Measurements from ENCODE around the gene TARM1.

The TARM1 gene

GRCh38 chr19:54047616-54048015 is 33.5 kb downstream of the TARM1 start (continued):
- TF ChIP-seq, protein P1, sequence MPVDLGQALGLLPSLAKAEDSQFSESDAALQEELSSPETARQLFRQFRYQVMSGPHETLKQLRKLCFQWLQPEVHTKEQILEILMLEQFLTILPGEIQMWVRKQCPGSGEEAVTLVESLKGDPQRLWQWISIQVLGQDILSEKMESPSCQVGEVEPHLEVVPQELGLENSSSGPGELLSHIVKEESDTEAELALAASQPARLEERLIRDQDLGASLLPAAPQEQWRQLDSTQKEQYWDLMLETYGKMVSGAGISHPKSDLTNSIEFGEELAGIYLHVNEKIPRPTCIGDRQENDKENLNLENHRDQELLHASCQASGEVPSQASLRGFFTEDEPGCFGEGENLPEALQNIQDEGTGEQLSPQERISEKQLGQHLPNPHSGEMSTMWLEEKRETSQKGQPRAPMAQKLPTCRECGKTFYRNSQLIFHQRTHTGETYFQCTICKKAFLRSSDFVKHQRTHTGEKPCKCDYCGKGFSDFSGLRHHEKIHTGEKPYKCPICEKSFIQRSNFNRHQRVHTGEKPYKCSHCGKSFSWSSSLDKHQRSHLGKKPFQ (tag by site-specific recombination; IDR thresholded peaks at IDR 0.05) = no peak
- TF ChIP-seq, protein P2, sequence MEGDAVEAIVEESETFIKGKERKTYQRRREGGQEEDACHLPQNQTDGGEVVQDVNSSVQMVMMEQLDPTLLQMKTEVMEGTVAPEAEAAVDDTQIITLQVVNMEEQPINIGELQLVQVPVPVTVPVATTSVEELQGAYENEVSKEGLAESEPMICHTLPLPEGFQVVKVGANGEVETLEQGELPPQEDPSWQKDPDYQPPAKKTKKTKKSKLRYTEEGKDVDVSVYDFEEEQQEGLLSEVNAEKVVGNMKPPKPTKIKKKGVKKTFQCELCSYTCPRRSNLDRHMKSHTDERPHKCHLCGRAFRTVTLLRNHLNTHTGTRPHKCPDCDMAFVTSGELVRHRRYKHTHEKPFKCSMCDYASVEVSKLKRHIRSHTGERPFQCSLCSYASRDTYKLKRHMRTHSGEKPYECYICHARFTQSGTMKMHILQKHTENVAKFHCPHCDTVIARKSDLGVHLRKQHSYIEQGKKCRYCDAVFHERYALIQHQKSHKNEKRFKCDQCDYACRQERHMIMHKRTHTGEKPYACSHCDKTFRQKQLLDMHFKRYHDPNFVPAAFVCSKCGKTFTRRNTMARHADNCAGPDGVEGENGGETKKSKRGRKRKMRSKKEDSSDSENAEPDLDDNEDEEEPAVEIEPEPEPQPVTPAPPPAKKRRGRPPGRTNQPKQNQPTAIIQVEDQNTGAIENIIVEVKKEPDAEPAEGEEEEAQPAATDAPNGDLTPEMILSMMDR (tag by site-specific recombination; IDR thresholded peaks at IDR 0.05) = no peak
- no peak for TF ChIP-seq ZBTB1 (tag by site-specific recombination; IDR thresholded peaks at IDR 0.05)
- no peak for TF ChIP-seq ZNF138 (tag by site-specific recombination; IDR thresholded peaks at IDR 0.05; ENCODE audit: borderline replicate concordance)
- TF ChIP-seq ZNF202 (tag by site-specific recombination; IDR thresholded peaks at IDR 0.05; ENCODE audit: borderline replicate concordance) = no peak
- no peak for TF ChIP-seq ZNF19 (tag by site-specific recombination; IDR thresholded peaks at IDR 0.05; ENCODE audit: low read depth)
- no peak for TF ChIP-seq ZNF624 (tag by site-specific recombination; IDR thresholded peaks at IDR 0.05)
- TF ChIP-seq, protein P3, sequence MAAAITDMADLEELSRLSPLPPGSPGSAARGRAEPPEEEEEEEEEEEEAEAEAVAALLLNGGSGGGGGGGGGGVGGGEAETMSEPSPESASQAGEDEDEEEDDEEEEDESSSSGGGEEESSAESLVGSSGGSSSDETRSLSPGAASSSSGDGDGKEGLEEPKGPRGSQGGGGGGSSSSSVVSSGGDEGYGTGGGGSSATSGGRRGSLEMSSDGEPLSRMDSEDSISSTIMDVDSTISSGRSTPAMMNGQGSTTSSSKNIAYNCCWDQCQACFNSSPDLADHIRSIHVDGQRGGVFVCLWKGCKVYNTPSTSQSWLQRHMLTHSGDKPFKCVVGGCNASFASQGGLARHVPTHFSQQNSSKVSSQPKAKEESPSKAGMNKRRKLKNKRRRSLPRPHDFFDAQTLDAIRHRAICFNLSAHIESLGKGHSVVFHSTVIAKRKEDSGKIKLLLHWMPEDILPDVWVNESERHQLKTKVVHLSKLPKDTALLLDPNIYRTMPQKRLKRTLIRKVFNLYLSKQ (tag by site-specific recombination; IDR thresholded peaks at IDR 0.05; ENCODE audit: borderline replicate concordance) = no peak

GRCh38 chr19:54045771-54046170 is 35.4 kb downstream of the TARM1 start:
- TF ChIP-seq ZNF548 (tag by site-specific recombination; IDR thresholded peaks at IDR 0.05) (no peak), TRIM28 (IDR thresholded peaks at IDR 0.05; ENCODE audit: borderline replicate concordance, low read length) (no peak), IKZF3 (tag by site-specific recombination; IDR thresholded peaks at IDR 0.05) (no peak), ZBTB44 (tag by site-specific recombination; IDR thresholded peaks at IDR 0.05) (no peak), ZNF558 (tag by site-specific recombination; IDR thresholded peaks at IDR 0.05) (no peak)
- TF ChIP-seq, protein P3 (tag by site-specific recombination; IDR thresholded peaks at IDR 0.05; ENCODE audit: borderline replicate concordance) = no peak
- CTCF ChIA-PET = interaction anchor here (0.6 to 1.5 kb wide), 5 partner anchors 14 to 1868 kb away, joined by 3 to 5 read pairs (median 4); no protein-coding TSS in a partner anchor
- POLR2A ChIA-PET = no interaction called here

DNA sequence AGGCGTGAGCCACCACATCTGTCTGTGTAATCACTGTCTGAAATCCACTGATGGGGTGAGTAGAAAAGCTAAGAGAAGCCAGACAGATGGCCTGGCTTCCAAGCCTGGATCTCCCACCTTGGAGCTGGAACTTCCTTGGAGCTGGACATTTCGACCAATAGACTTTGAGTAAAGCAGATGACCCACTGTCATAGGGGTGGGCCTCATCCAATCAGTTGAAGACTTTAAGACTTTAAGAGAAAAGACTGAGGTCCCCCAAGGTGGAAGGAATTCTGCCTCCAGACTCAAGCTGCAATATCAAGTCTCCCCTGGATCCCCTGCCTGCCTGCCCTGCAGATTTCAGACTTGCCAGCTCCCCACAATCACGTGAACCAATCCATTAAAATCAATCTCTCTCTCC is 38.2 kb downstream of the TARM1 start:
- CTCF ChIA-PET = interaction anchor here (0.6 to 3.3 kb wide), 4 partner anchors 10 to 226 kb away, joined by 3 to 26 read pairs (median 4); no protein-coding TSS in a partner anchor
- POLR2A ChIA-PET = no interaction called here

More at GRCh38 chr19:54045771-54046170, 35.4 kb downstream of the TARM1 start:
- Histone ChIP-seq H3K27ac (ENCODE audit: extremely low read depth, low read depth, low read length) (no peak overlapping the region), H3K4me3 (ENCODE audit: low read depth, low read length) (no peak overlapping the region), H3K9me3 (ENCODE audit: control insufficient read depth, insufficient read depth, low read depth, low read length) (no peaks in the 10 kb centered on the region), H3K4me1 (ENCODE audit: control insufficient read depth, insufficient read depth, low read length) (no peaks in the 10 kb centered on the region), H3K36me3 (ENCODE audit: control insufficient read depth in 2 of 2, insufficient read depth in 1 of 2, low read length in 2 of 2) (no peaks in the 10 kb centered on the region)

More for the DNA sequence above, 38.2 kb downstream of the TARM1 start:
- Histone ChIP-seq H3K27ac (ENCODE audit: extremely low read depth, low read depth, low read length) (no peak overlapping the region), H3K9me3 (ENCODE audit: control insufficient read depth, insufficient read depth, low read depth, low read length) (no peaks in the 10 kb centered on the region), H3K4me3 (ENCODE audit: low read depth, low read length) (no peak overlapping the region), H3K36me3 (ENCODE audit: control insufficient read depth in 2 of 2, insufficient read depth in 1 of 2, low read length in 2 of 2) (no peaks in the 10 kb centered on the region), H3K4me1 (ENCODE audit: control insufficient read depth, insufficient read depth, low read length) (no peaks in the 10 kb centered on the region)
- TF ChIP-seq ZEB2 (tag by site-specific recombination; IDR thresholded peaks at IDR 0.05) (no peak), ZNF341 (tag by site-specific recombination; IDR thresholded peaks at IDR 0.05; ENCODE audit: low read depth) (no peak), ZNF10 (tag by site-specific recombination; IDR thresholded peaks at IDR 0.05) (peak; percentile 88)
- TF ChIP-seq, protein P4, sequence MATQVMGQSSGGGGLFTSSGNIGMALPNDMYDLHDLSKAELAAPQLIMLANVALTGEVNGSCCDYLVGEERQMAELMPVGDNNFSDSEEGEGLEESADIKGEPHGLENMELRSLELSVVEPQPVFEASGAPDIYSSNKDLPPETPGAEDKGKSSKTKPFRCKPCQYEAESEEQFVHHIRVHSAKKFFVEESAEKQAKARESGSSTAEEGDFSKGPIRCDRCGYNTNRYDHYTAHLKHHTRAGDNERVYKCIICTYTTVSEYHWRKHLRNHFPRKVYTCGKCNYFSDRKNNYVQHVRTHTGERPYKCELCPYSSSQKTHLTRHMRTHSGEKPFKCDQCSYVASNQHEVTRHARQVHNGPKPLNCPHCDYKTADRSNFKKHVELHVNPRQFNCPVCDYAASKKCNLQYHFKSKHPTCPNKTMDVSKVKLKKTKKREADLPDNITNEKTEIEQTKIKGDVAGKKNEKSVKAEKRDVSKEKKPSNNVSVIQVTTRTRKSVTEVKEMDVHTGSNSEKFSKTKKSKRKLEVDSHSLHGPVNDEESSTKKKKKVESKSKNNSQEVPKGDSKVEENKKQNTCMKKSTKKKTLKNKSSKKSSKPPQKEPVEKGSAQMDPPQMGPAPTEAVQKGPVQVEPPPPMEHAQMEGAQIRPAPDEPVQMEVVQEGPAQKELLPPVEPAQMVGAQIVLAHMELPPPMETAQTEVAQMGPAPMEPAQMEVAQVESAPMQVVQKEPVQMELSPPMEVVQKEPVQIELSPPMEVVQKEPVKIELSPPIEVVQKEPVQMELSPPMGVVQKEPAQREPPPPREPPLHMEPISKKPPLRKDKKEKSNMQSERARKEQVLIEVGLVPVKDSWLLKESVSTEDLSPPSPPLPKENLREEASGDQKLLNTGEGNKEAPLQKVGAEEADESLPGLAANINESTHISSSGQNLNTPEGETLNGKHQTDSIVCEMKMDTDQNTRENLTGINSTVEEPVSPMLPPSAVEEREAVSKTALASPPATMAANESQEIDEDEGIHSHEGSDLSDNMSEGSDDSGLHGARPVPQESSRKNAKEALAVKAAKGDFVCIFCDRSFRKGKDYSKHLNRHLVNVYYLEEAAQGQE (tag by site-specific recombination; IDR thresholded peaks at IDR 0.05) = no peak

Measured in HEK293 (cell line).